ENCODE results near the gene THAP4. TPM values are rescaled to one million over a fixed set of nuclear protein-coding genes. Genes with fewer than 3 reads are reported as not detected.

Gene THAP4
- total and polyA plus RNA-seq, 2 of the 13 experiments (the other 11 are each of a cell fraction or from before 2014, with no cell fraction given): 59.7 to 75.7 TPM

- H3K4me3 ChIP-seq (replicated peaks in 1 of 3; ENCODE audit: insufficient read depth in 1 of 3, low read depth in 2 of 3, low read length in 3 of 3): no peak overlapping the region
- H4K20me1 ChIP-seq (ENCODE audit: insufficient read depth, low read length): peaks cover 13% of the 10 kb centered on the region; the same call in 1 of the 2 replicates
- H3K4me1 ChIP-seq (ENCODE audit: insufficient read depth, low read length): peaks cover 44% of the 10 kb centered on the region
- no TSS peak for BruUV-seq (replicated peaks)
- H3K36me3 ChIP-seq (replicated peaks in 1 of 2; ENCODE audit: control insufficient read depth in 1 of 2, insufficient read depth in 2 of 2, low read length in 2 of 2): peaks cover 13 to 17% of the 10 kb centered on the region in 2 experiments; a peak in 4 of 5 replicates
- no peak overlapping the region for H3K4me2 ChIP-seq (ENCODE audit: low read depth, low read length)
- H2AFZ ChIP-seq (ENCODE audit: low read length): no peak overlapping the region
- no peak overlapping the region for H3K9ac ChIP-seq (ENCODE audit: insufficient read depth, low read depth, low read length)
- in situ Hi-C loops (cut with HindIII; ENCODE audit: extremely low pct_ligation_motif_present, low pct_unique_long_range_greater_than_20kb) (no loop called here), intact Hi-C loops (cut with micrococcal nuclease; ENCODE audit: unreplicated experiment) (no loop called here)
- FAIRE-seq (no peak), ATAC-seq (no peak), DNase-seq (ENCODE audit: low spot score) (no peak)
- ChIA-PET POLR2A (interaction anchor here (0.5 to 1.7 kb wide), 2 partner anchors 34 to 131 kb away, joined by 3 to 4 read pairs; no protein-coding TSS in a partner anchor), CTCF (ENCODE audit: low intra/inter-chr PET ratio, low total read pairs) (no interaction called here)
- H3K79me2 ChIP-seq (ENCODE audit: insufficient read depth, low read length): peaks cover 18% of the 10 kb centered on the region
- WGBS (ENCODE audit: low lambda C conversion rate): 88% methylated on average over 18 of the region's 18 CpGs
- no peak overlapping the region for H3K27ac ChIP-seq (ENCODE audit: extremely low read length, insufficient read depth, low read length)
- no peaks in the 10 kb centered on the region for H3K9me3 ChIP-seq (ENCODE audit: low read length)
- H3K27me3 ChIP-seq (ENCODE audit: control insufficient read depth in 1 of 2, insufficient read depth in 2 of 2, low read length in 2 of 2): no peaks in the 10 kb centered on the region; a peak in 1 of 5 replicates
- TF ChIP-seq PHF21A (CRISPR knock-in tag; IDR thresholded peaks at IDR 0.05): no peak
- no peak for TF ChIP-seq CENPX (CRISPR knock-in tag; IDR thresholded peaks at IDR 0.05)
- no peak for TF ChIP-seq ZNF367 (CRISPR knock-in tag; IDR thresholded peaks at IDR 0.05; ENCODE audit: borderline replicate concordance)
- TF ChIP-seq AHR (CRISPR knock-in tag; IDR thresholded peaks at IDR 0.05): no peak
- no peak for TF ChIP-seq TFDP1 (CRISPR knock-in tag; IDR thresholded peaks at IDR 0.05; ENCODE audit: borderline replicate concordance)
- no peak for TF ChIP-seq ZNF749 (CRISPR knock-in tag; IDR thresholded peaks at IDR 0.05; ENCODE audit: borderline replicate concordance)
- no peak for TF ChIP-seq ASH2L (IDR thresholded peaks at IDR 0.05; ENCODE audit: insufficient read length, low read depth, low read length)
- TF ChIP-seq ZNF562 (CRISPR knock-in tag; IDR thresholded peaks at IDR 0.05; ENCODE audit: borderline replicate concordance): no peak
- TF ChIP-seq, protein P1, sequence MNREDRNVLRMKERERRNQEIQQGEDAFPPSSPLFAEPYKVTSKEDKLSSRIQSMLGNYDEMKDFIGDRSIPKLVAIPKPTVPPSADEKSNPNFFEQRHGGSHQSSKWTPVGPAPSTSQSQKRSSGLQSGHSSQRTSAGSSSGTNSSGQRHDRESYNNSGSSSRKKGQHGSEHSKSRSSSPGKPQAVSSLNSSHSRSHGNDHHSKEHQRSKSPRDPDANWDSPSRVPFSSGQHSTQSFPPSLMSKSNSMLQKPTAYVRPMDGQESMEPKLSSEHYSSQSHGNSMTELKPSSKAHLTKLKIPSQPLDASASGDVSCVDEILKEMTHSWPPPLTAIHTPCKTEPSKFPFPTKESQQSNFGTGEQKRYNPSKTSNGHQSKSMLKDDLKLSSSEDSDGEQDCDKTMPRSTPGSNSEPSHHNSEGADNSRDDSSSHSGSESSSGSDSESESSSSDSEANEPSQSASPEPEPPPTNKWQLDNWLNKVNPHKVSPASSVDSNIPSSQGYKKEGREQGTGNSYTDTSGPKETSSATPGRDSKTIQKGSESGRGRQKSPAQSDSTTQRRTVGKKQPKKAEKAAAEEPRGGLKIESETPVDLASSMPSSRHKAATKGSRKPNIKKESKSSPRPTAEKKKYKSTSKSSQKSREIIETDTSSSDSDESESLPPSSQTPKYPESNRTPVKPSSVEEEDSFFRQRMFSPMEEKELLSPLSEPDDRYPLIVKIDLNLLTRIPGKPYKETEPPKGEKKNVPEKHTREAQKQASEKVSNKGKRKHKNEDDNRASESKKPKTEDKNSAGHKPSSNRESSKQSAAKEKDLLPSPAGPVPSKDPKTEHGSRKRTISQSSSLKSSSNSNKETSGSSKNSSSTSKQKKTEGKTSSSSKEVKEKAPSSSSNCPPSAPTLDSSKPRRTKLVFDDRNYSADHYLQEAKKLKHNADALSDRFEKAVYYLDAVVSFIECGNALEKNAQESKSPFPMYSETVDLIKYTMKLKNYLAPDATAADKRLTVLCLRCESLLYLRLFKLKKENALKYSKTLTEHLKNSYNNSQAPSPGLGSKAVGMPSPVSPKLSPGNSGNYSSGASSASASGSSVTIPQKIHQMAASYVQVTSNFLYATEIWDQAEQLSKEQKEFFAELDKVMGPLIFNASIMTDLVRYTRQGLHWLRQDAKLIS (CRISPR knock-in tag; IDR thresholded peaks at IDR 0.05): no peak
- TF ChIP-seq ELK4 (CRISPR knock-in tag; IDR thresholded peaks at IDR 0.05; ENCODE audit: borderline replicate concordance): no peak
- no peak for TF ChIP-seq KLF11 (CRISPR knock-in tag; IDR thresholded peaks at IDR 0.05)
- TF ChIP-seq ZBTB43 (CRISPR knock-in tag; conservative IDR thresholded peaks at IDR 0.05): no peak
- no peak for TF ChIP-seq THAP7 (CRISPR knock-in tag; IDR thresholded peaks at IDR 0.05)
- no peak for TF ChIP-seq IKZF4 (CRISPR knock-in tag; IDR thresholded peaks at IDR 0.05; ENCODE audit: borderline replicate concordance, low read depth, not compliant biosample characterization)
- no peak for TF ChIP-seq RCOR2 (CRISPR knock-in tag; IDR thresholded peaks at IDR 0.05)
Observed at GRCh38 chr2:241561832-241562231, 75.1 kb downstream of the THAP4 start.
